Islet of Langerhans (tissue), 1 donor: ENCODE data around the gene FAT1.
A peak's percentile ranks its signal among the peaks of the same experiment; 100 is the strongest.

Experiments
- FAIRE-seq: peaks from one replicate; lab custom pipeline; 2011; peaks lifted over from hg19 to GRCh38; lab: Jason Lieb, UNC

The FAT1 gene

DNA sequence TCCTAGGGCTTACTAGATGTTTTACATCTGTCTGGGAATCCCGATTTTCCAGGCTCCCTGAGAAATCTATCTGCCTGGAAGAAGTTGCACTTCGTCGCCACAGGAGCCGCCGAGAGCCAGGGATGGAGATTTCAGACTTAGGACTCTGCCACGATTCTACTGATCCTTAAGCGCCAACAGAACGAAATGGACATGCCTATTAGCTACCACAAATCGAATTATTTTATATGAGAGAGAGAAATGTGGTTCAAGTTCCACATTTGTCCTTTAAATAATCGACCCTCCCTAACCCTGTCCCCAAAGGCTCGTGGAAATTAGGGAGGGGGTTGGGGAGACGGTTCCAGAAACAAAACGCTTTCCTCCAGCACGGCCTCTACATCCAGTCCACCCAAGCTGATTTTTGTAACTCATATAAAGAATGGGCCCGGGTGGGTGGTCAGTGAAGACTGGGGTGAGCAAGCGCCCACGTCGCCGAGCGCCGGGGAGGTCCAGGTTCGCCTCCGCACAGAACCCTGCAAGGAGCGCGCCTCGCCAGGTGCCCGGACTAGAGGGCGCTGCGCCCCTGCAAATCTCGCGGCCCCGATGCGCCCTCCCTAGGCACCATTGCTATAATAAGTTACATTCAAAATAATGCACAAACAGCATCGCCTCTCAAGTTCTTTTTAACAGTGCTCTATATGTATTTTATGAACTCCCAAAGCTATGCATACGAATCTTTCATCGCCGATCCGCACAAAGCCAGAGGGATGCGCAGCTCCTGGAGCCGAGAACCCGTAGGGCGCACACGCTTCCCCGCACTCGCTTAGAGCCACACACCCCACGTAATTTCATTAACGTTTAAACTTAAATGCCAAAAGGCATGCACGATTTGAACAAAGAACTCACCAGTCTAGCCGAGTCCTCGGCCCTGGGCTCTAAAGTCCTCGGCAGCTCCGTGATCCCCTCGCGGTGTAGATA is 2.1 kb upstream of the FAT1 start:
- no peak for FAIRE-seq

DNA sequence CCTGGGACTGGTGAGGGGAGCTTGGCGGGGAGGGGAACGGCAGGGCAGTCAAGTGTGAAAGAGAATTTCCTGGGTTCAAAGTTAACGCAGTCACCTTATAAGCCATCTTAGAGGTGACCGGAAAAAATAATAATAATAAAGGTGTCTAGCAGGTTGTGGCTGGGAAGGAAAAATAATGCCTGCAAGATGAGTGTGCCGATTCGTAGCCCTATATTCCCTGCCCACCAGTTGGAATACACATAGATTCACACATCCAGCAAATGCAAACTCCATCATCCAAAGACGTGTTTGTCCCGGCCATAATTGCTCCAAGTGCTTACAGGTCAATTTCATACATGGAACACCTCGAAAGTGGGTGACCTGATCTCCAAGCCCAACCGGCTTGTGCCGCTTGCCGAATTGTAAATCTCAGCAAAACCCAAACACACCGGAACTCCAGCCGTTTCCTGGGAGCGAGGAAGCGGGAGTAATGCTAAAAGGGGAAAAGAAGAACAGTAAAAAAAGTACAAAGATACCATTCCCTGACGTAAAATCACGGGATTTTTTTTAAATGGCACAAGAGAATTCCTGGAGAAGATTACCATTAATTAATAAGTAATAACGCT is 1.3 kb upstream of the FAT1 start:
- peak; percentile 47 for FAIRE-seq

DNA sequence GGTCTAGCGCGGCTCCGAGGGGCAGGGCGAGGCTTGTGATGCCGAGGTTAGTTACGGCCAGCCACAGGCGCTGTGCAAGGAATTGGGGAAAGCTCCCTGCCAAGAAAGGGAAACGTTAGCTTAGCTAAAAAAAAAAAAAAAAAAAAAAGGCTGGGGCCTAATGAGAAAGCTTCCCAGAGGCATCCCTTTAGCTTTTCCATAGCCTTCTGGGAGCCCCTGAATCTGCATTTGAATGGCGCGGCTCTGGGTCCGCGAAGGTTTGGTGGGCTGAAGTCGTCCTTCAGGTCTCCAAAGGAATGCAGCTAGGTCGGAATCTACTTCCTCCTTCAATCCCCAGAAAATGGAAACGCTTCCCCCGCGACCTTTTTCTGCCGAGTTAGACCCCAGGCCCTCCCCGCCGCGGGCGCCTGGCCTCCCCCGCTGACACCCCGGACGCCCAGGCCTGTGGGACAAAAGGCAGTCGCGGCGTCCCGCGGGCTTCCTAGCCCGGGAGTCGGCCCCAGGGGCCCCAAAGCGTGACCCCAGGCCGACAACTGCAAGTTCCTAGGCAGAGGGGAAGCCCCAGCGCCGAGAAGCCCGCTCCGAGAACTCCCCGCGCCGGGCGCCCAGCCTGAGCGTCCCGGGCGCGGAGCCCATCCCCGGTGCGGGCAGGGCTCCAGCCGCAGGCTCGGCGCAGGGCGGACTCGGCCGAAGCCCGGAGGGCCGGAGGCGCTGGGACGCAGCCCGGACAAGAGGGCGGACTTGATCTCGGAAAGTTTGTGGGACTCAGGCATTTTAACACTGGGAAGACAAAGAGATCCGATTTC is 605 bp upstream of the FAT1 start:
- no peak for FAIRE-seq

DNA sequence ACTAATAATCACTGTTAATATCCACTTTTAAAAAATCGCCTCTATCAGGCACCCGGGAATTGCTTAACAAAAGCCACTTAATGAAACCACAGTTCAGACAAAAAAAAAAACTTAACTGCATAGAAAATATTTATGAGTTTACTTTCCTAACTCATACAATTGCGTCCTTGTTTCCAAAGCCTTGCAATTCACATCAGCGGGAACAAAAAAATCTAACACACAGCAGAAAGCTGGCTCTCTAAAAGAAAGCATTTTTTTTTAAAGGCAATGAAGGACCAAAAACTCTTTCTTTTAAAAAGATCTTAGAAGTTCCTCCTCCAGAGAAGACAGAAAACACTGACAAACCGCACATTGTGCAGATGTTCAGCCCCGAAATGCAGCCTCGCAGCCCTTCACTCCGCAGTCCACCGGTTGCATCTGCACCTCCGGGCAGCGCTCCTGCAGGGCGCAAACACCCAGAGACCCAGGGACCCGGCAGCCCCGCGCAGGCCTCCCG is 812 bp downstream of the FAT1 start:
- no peak for FAIRE-seq

DNA sequence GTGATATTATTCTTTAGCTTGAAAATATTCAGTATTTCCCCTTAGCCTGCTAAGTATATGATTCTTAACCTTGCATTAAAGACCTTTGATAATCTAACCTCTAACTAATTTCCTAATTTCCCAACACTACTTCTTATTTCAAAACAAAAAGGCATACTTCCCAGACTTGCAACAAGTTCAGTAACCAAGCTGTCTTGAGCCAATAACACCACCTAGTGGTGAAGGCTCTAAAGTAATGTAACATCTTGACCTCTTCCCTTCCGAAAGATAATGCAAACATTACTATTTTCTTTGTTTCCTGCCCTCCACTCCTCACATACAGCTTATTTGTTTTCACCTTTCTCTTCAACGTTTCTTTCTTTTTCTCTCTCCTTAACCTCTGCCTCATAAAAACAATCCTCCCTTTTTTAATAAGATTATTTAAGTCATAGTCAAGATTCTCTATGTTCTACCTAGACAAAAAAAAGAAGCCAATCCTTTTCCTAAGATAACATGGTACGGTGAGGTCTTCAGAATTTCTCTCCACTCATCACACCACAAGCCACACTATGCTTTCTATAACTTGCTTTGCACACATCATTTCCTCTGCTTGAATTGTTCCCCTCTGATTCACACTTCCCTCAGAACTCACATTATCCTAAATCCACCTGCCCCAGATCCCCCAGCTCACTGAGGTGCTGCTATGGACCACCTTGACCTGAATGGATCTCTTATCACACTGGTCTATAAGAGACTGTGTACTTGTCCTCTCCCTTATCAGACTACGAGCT is 3.5 kb downstream of the FAT1 start:
- no peak for FAIRE-seq

DNA sequence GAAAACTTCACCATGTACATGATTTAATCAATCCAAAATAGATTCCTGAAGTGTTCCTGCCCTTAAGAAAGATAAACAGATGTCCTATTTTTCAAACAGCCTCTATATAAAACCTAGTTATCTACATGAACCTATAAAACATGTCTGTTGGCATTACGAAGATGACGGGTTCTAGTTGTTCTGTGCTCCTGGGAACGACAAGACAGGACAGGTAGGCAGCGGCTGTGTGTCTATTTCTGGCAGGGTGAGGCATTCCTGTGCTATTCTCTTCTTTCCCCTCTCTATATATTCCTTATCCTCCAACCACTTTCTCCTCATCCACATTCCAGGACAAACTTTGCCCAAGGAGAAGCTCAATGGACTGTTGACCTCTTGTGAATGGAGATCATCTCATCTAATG is 6.1 kb downstream of the FAT1 start:
- no peak for FAIRE-seq

DNA sequence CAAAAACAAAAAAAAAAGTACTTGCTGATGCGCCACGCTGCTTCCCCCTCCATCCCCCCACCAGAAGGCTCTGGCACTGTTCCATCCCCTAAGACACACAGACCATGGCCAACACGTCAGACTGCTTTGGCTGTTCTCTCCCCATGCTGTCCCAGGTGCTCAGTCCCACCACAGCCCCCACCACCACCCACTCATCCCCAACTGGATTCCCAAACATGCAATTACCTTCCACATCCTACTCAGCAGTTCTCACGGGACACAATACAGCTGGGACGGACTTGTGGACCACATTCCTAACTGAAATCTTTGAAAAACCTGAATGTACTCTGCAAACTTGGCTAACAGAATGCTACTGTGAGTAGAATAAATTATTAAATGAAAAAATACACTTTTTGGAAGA is 8.6 kb downstream of the FAT1 start:
- no peak for FAIRE-seq

DNA sequence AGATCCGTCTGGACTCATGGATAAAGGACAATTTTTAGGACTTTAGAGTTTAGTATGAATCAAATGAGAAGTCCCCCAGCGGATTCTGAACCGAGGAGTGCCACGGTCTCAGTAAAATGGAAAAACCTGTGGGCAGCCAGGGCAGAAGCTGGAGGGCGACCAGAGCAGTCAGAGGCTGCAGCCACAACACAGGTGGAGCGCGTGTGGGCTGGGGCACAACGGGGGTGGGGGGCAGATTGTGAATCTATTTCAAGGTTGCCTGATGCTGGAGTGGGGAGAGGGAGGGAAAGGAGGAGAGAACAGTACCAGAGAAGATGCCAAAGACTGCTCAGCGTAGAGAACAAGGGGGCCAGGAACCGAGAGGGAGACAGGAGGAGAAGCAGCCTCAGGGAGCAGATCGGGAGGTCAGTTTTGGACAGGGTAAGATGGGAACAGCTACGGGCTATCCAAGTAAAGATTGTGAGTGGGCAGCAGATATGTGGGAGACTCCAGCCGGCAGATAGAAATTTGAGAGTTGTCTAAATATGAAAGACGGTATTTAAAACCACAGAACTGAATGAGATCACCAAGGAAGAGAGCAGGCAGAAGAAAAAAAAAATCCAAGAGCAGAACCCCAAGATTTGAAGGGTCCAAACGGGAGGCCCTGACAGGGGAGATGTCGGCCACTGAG is 9.5 kb downstream of the FAT1 start:
- no peak for FAIRE-seq

DNA sequence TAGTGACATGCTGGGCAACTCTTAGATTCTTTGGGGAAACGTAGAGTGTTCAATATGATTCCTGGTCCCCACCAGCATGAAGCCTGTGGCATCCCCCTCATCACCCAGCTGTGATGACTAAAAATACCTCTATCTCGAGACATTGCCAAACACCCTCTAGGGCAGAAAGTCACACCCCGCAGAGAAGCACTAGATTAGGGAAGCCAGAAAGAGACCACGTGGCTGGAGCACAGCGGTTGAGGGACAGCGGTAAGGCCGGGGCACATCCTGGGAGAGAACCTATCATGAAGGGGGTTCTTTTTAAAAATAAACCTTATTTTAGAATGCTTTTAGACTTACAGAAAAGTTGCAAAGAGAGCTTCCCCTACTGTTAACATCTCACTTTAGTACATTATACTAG is 11.0 kb downstream of the FAT1 start:
- no peak for FAIRE-seq

DNA sequence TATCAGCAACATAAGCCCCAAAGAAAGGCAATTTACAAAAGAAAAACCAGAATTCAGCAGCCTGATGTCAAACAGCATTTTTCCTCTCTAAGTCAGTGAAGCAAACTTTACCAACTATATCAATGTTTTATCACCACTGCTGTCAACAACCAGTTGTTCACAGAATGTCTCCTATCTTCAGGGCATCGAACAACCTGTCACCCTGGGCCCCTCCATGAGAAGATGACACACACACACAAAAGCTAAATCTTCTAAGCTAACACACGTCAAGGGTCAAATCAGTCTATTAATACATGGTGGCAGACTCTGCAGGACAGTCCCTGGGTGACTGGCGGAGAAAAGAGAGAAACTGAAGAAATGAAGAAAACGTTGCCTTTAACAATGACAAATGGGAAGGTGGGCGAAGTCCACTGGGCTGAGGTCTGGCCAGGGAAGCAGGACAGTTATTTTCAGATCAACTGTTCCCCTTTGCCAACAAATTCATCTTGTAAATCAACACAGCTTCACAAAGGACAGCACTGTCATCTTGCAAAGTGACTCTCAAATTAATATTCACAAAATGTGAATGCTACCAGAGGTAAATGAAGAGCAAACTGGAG is 13.0 kb downstream of the FAT1 start:
- FAIRE-seq, result no peak

DNA sequence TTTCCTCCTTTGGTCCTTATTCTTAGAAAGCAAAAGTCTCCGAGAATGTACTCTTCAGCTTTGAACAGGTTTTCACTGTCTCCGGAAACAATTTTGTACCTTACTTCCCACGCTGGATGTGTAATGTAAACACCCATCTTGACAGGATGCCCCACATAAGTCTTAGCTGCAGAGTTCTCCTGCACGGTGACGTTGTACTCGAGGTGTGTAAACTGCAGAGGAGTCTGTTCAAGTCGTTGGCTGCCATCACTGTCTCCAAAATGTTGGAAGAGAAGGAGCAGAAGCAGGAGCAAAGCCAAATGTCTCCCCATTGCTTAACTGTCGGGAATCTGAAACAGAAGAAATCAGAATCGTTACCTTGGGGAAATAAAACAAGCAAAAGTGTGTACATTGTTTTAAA is 14.1 kb downstream of the FAT1 start:
- no peak for FAIRE-seq

DNA sequence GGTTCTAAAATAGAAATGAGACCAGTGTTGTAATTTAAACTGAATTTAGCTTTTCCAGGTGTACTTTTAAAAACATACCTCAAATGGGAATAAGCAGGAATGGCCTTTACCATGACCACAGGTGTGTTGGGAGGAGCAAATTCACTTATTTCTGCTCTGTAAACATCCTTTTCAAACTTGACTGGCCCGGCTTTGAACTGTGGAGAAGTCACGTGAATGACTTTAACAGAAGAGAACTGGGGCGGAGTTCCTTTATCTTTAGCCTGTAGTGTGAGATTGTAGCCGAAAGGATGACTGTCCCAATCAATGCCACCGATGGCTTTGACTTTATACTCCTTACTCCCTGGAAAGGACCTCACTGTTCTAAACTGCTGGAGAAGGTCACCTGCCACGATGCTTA is 15.1 kb downstream of the FAT1 start:
- no peak for FAIRE-seq

DNA sequence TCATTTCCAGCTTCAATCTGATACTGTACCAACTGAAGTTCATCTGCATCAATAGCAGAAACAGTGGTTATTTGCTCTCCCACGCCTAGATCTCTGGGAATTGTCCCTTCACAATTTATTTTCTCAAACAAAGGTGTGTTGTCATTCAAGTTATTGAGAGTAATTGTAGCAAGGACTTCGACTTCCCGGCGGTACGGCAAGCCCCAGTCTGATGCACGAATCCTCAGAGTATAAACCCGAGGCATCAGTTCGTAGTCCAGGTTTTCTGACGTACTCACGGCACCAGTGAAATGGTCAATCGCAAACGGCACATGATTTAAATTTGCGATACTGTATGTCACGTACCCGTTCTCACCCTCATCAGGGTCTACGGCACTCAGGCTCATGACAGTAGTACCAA is 15.7 kb downstream of the FAT1 start:
- FAIRE-seq, result no peak

DNA sequence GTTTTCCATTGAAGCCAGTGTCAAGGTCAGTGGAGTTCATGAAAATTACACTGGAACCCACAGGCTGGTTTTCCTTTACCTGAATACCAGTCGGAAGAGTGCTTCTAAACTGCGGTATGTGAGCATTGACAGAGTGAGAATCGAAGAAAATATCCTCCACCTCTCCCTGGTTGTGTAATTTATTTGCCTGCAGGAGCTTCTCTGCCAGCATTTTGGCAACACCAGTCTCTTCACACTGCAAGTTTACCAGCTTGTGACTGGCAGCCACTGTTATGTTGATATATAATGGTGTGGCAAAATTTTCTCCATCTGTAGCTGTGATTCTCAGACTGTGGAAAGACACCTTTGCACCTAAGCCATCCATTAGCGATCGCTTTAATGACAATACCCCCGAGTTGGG is 16.1 kb downstream of the FAT1 start:
- no peak for FAIRE-seq

DNA sequence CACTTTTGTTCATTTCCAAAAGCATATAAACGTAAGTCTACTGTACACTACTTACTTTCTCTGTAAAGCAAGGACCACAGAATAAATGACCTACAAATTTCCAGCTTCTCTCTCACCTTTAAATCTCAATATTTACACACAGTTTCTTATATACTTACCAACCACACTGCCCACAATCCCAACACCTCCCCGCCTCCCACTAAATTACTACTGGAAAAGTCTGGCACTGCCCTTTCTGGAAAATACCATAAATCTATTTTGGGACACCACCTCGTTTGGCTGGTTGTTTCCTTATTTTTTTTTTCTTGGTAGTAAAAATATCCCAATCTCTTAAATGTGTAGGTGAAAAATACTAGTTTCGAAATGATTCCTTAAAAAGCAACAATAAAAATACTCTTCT is 19.6 kb downstream of the FAT1 start:
- FAIRE-seq, result no peak

DNA sequence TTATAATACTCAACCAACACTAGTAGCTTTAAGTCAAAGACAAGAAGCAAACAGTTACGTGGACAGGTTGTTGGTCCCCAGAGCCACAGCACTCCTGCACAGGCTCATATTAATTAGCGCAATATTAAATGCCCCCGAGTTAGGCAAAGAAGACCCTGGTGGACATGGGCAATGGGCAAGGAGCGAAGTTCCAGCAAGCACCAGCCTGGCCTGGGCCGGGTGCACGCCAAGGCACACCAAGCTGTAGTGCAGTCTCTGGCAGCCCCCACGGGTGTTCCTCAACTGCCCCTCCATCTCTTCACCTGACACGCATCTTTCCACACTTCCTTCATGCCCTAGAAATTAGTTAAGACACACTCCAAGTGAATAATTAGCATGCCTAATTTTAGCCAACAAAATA is 20.1 kb downstream of the FAT1 start:
- FAIRE-seq, result no peak

DNA sequence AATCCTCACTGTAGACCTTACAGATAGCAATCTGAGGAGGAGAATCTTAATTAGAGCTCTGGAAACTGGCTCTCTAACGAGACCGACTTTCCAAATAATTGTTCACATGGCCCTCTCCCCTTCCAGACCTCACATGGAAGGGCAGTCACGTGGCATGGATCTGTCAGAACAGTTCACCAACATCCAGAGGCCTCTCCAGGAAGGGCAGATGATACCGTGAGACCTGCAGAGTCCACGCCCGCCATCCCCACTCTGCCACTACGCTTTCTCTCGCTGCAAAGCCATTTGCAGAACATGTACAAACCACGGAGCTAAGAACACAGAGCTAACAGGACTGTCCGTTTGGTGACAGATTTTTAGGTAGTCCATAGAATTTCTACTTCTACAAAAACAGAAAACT is 20.7 kb downstream of the FAT1 start:
- no peak for FAIRE-seq

DNA sequence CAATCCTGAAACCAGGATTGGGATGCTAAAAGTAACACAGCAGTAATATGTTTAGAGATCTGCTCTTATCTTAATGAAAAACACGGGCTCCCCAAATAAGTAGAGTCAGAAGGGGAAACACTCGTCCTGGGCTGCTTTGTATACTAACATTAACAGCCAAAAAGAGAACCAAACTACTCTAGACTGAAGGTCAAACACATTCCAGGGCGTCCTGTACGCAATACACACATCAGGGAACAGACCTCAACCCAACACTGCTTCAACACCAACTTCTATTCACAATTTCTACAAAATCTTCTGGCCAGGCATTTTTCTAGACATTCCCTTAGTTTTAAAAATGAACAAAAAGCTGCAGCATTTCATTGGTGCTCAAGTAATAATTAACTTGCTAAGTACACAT is 21.4 kb downstream of the FAT1 start:
- no peak for FAIRE-seq

DNA sequence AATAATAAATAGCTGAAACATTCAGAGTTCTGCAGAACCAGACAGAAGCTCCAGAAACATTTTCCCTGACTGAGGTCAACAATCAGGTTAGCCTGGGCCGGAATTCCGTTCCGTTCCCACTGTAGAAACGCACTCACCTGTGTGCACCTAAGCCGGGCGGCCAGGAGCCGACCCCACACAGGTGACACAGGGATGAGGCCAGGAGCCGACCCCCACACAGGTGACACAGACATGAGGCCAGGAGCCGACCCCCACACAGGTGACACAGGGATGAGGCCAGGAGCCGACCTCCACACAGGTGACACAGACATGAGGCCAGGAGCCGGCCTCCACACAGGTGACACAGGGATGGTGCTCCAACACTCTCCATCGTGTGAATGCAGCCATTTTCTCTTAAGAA is 21.9 kb downstream of the FAT1 start:
- no peak for FAIRE-seq

DNA sequence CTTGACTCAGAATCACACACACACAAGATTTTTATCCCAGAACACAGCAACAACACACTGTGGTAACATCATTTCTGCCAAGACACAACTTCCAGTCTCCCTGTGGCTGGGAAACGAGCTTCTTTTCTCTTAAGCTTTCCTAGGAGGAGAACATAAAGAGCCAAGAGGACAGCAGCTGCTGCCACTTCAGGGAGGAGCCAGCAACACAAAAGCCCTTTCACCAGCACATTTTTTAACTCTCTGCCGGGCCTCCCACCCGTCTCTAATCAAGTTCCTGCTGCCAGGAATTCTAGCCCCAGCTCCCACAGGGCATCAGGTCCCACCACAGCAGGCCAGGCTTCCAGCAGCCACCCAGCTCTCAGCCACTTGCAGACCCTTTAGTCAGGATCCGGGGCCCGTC is 22.4 kb downstream of the FAT1 start:
- FAIRE-seq, result no peak

DNA sequence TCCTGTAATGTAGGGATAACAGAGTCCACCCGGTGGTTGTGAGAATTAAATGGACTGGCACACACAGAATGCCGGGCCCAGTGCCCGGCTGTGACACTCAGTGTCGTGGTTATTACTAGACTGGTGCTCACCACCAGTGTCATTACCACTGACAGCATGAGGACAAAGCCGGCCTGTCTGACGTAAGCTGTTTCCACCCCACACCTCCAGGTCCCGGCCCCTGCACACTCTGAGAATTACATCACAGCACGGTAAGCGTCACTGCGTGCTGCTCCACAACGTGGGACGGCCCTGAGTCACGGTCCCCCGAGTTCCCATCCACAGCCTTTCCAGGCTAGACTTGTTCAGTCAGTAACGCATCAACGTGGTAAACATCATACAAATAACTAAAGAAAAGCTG is 22.9 kb downstream of the FAT1 start:
- no peak for FAIRE-seq
